Stimulated activated CD8-positive, alpha-beta memory T cell treated with anti-CD3 and anti-CD28 coated beads, Interleukin-2, amount 100 ng/mL, for 1 hour (primary cell): ENCODE data around the gene LRRN3.

Experiments
- DNase-seq, 2 donors: peaks; one replicate each; pipeline ENCODE4 v3.0.0-alpha.2; 2020; ENCODE audit warnings: low read depth in 2 of 2

Gene LRRN3

DNA sequence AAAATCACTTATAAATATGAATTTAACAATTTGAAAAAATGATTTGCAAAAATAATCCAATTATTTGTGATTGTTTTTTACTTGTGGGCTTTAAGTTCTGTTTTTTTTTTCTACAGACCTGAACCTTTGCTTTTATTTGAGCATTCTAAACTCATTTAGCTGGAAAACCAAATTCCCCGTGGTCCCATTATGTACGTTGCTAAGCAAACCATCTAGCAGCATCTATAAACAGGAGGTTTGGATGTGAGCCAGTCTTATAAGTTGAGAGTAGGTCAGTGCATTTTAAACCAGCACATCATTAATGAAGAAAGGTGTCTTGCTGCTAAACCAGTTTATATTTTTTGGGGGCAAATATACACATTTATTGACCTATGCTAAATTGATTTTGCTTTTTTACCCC, 77.3 kb downstream of the LRRN3 start:
- no peak for DNase-seq

DNA sequence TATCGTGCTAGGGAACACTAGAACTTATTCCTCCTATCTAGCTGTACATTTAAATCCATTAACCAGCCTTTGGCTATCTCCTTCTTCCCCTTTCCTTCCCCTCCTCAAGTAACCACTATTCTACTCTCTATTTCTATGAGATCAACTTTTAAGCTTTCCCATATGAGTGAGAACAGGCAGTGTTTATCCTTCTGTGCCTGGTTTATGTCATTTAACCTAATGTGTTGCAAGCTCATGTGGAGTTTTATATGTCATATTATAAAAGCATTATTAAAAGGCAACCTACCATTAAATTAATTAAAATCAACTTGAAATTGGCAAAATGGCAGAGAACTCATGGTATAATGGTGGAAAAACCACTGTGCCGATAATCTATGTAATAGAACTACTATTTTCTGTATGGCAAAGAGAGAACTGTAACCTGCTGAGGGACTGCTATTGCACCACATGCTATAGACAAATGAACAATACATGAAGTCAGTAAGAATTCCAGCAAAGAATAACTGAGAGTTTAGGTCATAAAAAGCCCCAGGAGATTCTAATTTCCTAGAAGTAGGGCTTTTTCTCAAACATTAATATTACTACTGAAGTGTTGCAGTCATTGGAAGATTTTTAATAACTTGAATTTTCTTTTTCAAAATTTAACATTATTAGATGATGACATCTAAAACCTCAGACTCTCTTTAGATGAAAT, 81.8 kb downstream of the LRRN3 start:
- no peak for DNase-seq

DNA sequence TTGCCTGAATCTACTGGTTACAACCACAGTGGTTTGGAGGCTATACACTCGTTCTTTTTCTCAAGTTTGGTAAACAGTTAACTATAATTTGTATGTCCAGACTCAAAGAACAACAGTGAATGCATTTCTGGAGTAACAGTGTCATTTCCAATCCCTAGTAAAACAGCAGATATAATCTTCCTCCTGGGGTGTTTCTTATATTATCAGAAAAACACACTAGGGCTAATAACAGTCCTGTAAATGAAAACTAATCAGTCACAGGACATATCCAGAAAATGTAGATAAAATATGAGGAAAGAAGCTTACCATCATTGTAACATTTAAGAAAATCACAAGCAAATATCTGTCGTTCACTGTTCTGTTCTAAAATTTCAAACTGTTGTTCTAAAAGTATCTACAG, 82.6 kb downstream of the LRRN3 start:
- DNase-seq, result no peak

DNA sequence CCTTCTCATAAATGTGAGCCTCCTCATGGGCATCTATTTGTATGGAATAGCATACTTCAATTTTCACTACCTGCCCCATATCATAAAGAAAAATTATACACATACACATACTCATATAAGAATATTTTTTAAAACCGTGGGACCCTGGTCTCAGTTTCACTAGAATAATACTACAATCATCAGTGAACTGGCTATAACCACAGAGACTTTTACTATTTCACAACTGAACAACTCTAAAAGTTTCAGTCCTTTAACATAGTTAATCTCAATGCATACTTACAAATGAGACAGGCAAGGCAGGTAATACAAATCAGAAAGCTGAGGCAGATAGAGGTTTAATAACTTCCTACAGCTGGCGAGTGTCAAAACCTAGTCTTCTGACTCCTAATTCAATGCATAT, 83.1 kb downstream of the LRRN3 start:
- DNase-seq, result no peak

DNA sequence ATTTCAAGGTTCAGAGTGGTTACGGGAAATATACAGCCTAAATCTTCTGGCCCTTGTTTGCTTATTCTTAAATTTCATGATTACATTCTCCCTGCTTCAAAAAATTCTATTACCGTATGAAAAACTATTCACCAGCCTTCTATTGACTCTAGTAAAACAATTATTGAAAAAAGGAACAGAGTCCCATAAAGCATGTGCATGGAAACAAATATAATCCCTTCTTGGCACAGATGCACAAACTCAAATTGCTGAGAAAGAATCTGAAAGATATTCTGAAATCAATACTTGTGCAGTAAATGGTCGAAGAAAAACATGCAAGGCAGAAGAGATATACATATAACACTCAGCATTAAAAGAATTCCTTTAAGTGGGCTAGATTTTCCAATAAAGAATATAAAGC, 83.6 kb downstream of the LRRN3 start:
- DNase-seq, result no peak
